LNCaP clone FGC (cell line): Measurements from ENCODE around the gene ADARB2.

Experiments
- DNase-seq: peaks from one replicate; pipeline ENCODE4 v3.0.0-alpha.2; 2011; ENCODE audit warnings: low read depth
- H3K4me3 ChIP-seq: 2 replicates; pipeline ENCODE4 v1.5.1; 2011; ENCODE audit warnings: mild to moderate bottlenecking, low read depth, low read length, control low read depth
- TF ChIP-seq, protein P1 (sequence below): IDR thresholded peaks from 2 replicates; pipeline ENCODE4 v1.5.1; 2012; ENCODE audit warnings: mild to moderate bottlenecking; ENCODE audit not compliant: control insufficient read depth, insufficient read depth; ENCODE audit errors: extremely low read depth

ADARB2 gene

DNA sequence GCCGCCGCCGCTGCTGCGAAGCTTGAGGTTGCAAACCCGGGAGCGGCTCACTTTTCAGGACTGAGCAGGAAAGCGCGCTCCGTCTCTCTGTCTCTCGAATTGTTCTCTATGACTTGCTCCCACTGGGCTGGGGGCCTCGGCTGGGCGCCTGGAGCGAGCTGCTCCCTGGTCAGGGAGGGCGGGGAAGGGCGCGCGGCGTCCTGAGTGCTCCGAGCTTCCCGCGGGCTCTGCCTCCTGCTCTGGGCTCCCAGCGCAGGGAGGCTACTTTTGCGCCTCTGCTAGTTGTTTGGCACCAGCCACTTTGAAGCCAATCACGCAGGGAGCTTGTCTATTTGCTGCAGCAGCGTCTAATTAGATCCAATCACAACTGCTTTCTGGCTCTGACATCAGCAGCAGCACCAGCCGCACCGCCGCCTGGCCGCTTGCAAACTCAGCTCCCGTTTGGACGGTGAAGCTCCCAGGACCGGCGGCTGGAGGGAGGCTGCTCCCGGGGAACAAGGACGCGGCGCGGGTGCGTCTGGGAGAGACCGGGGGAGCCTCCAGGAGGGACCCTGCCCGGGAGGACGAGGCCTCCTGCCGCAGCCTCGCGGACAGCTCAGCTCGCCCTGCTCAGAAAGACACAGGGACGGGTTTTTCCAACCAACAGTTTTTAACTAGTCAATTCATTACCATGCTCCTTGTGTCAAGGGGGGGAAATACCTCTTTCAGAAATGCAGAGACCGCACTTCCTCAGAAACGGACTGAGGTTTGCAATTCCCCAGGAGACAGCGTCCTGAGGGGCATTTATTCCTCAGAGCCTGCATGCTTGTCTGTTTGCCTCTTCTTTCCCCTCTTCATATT is at the start of gene ADARB2:
Gene ADARB2 (minus strand): TSS at position 304 of the 840 bp plus-strand sequence.
- peak within 1 kb of the TSS; percentile 48 for H3K4me3 ChIP-seq
- TF ChIP-seq, protein P1, sequence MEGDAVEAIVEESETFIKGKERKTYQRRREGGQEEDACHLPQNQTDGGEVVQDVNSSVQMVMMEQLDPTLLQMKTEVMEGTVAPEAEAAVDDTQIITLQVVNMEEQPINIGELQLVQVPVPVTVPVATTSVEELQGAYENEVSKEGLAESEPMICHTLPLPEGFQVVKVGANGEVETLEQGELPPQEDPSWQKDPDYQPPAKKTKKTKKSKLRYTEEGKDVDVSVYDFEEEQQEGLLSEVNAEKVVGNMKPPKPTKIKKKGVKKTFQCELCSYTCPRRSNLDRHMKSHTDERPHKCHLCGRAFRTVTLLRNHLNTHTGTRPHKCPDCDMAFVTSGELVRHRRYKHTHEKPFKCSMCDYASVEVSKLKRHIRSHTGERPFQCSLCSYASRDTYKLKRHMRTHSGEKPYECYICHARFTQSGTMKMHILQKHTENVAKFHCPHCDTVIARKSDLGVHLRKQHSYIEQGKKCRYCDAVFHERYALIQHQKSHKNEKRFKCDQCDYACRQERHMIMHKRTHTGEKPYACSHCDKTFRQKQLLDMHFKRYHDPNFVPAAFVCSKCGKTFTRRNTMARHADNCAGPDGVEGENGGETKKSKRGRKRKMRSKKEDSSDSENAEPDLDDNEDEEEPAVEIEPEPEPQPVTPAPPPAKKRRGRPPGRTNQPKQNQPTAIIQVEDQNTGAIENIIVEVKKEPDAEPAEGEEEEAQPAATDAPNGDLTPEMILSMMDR, result no peak
- peak; percentile 67 for DNase-seq

DNA sequence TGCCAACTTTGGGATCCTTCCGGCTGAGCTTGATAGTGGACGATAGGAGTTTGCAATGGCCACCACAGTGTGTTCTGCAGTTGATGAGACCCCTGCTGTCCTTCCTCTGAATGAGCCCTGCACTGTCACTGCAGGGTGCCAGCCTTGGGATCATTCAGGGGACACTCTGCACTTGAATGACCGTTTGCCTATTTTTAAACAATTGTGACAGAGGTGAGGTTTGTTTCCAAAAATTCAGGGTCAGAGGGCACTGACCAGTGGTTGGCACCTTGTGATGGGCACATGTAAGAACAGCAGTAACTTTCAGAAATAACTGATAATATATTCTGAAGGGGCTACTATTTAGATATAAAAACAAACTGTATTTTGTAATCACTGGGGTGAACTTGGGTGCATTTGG is 48.5 kb upstream of the ADARB2 start:
- TF ChIP-seq, protein P1, result no peak
- no peak overlapping the region for H3K4me3 ChIP-seq

DNA sequence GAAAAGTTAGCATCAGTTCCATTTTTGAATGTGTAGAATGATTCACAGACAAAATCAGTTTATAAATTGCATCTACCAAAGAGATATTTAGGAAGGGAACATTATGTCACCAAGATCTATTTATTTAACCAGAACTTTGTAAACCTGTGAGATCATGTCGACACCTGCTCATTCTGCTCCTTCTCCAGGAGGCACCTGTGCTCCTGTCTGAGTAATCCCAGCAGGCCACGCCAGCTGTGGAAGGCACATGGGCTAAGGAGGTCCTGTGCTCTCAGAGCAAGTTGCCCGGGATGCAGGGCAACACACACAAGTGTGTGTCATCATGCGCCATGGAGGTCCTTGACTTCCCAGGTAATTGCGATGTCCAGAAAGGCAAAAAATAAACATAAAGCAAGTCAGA is 45.5 kb upstream of the ADARB2 start:
- TF ChIP-seq, protein P1, result no peak
- peak; percentile 54 for DNase-seq
- no peak overlapping the region for H3K4me3 ChIP-seq

More for the DNA sequence above, 48.5 kb upstream of the ADARB2 start:
- DNase-seq, result no peak

DNA sequence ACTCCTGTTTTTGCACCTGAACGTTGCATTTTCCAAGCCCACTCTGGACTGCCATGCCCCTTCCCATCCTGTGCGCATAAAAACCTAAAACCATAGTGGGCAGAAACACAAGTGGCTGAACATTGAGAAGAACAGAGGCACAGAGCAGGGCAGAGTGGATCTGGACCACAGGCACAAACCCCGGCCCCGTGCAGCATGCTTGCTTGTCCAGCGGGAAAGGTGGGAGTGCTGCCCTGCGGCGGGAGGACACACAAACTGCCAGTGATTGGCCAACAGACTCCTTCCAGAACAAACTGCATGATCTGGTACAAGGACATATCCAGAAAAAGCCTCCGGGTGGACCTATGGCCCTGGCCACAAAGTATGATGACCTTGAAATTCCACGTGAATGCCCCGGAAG is 42.5 kb upstream of the ADARB2 start:
- DNase-seq, result no peak
- TF ChIP-seq, protein P1, result no peak
- no peak overlapping the region for H3K4me3 ChIP-seq

DNA sequence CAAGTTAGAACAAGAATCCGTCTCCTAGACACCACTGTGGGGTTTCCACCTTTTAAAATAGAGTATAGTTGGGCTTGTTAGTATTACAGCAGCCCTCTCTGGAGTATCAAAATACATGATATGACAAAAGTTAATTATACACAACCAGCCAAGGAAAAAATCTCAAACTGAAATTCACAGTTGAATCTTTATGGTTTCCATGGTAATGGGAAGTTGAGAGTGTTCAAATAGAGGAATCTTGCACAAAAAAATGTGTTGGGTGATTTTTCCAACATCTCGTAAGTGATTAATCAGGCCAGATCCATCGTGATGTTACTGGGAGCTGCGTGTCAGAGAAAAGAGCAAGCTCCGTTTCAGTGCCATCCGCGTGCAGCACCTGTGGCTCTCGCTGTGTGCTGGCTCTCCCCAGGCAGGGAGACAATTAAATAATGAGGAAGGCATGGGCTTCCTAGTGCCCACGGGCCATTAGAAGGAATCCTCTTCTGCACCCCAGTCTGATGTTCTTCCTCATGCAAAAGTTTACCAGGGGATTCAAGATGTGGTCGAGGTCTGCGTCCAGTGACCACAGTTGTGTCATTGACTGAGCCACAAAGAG is 41.1 kb upstream of the ADARB2 start:
- H3K4me3 ChIP-seq, result no peak overlapping the region
- no peak for DNase-seq
- TF ChIP-seq, protein P1, result no peak

DNA sequence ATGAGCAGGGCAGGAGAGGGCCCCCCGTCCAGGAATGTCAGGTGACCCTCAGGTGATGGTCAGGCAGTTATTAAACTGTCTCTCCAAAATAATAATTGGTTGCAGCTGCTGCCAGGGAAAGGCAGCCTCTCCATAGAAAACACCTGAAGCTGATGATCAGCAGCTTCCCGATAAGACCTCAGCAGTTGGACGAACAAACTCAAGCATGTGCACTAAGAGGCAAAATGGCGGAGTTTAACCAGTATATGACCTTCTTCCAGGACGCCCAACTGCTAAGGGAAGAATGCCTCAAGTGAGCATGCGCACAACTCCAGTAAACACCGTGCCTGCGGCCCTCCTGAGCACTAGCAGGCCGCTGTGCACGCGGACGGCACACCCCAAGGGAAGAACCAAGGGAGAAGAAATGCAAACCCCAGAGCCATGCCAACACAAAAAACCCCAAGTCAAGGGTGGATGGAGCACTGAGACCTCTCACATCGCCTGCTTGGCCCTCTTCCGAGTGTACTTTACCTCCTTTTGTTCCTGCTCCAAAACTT is 38.9 kb upstream of the ADARB2 start:
- no peak for DNase-seq
- TF ChIP-seq, protein P1, result no peak
- no peak overlapping the region for H3K4me3 ChIP-seq
